Neural progenitor cell (in vitro differentiated cells): ENCODE measurements around the gene AKAP6. TPM values are rescaled to one million over a fixed set of nuclear protein-coding genes. Genes with fewer than 3 reads are reported as not detected.

Source experiments
- DNase-seq: peaks from one replicate; pipeline ENCODE4 v3.0.0-alpha.2; 2016; ENCODE audit warnings: low spot score
- H2AFZ ChIP-seq: fragments of 200-600 bp; sonication (generic); replicated peaks from 2 replicates; pipeline ENCODE4 v1.6.1; 2016; ENCODE audit warnings: antibody characterized with exemption
- H3F3A ChIP-seq: fragments of 200-600 bp; sonication (generic); 2 replicates; pipeline ENCODE4 v1.6.1; 2016; ENCODE audit warnings: antibody characterized with exemption, low read depth
- H3K27ac ChIP-seq: fragments of 200-600 bp; sonication (generic); 2 replicates; pipeline ENCODE4 v1.5.1; 2016; ENCODE audit warnings: mild to moderate bottlenecking
- H3K27me3 ChIP-seq: fragments of 200-600 bp; sonication (generic); 2 replicates; pipeline ENCODE4 v1.6.1; 2016; ENCODE audit warnings: mild to moderate bottlenecking, moderate library complexity
- H3K36me3 ChIP-seq: fragments of 200-600 bp; sonication (generic); 2 replicates; pipeline ENCODE4 v1.5.1; 2016
- H3K4me1 ChIP-seq: fragments of 200-600 bp; sonication (generic); 2 replicates; pipeline ENCODE4 v1.6.1; 2016; ENCODE audit warnings: mixed run types
- H3K4me2 ChIP-seq: fragments of 200-600 bp; sonication (generic); 2 replicates; pipeline ENCODE4 v1.6.1; 2016
- H3K4me3 ChIP-seq: fragments of 200-600 bp; sonication (generic); 2 replicates; pipeline ENCODE4 v1.5.1; 2016
- H3K79me2 ChIP-seq: fragments of 200-600 bp; sonication (generic); 2 replicates; pipeline ENCODE4 v1.6.1; 2016; ENCODE audit warnings: low read depth
- H3K9ac ChIP-seq: fragments of 200-600 bp; sonication (generic); 2 replicates; pipeline ENCODE4 v1.6.1; 2016
- H3K9me3 ChIP-seq: fragments of 200-600 bp; sonication (generic); 2 replicates; pipeline ENCODE4 v1.5.1; 2016; ENCODE audit warnings: low read depth
- H4K20me1 ChIP-seq: fragments of 200-600 bp; sonication (generic); 2 replicates; pipeline ENCODE4 v1.6.1; 2016; ENCODE audit warnings: low read depth
- H3K27ac Mint-ChIP-seq: 3 replicates; pipeline ENCODE4 v1.8.0; 2021; ENCODE audit warnings: mixed read lengths
- H3K27me3 Mint-ChIP-seq: 2 replicates; pipeline ENCODE4 v1.8.0; 2022; ENCODE audit warnings: low read depth, mild to moderate bottlenecking, inconsistent platforms, moderate library complexity, mixed read lengths; ENCODE audit not compliant: insufficient read depth
- H3K36me3 Mint-ChIP-seq: 3 replicates; pipeline ENCODE4 v1.8.0; 2021; ENCODE audit warnings: mixed read lengths
- H3K4me1 Mint-ChIP-seq: 3 replicates; pipeline ENCODE4 v1.8.0; 2021; ENCODE audit warnings: mixed read lengths
- H3K4me3 Mint-ChIP-seq: 3 replicates; pipeline ENCODE4 v1.8.0; 2021; ENCODE audit warnings: mild to moderate bottlenecking, moderate library complexity, mixed read lengths
- H3K9me3 Mint-ChIP-seq: 3 replicates; pipeline ENCODE4 v1.8.0; 2020; ENCODE audit warnings: mixed read lengths
- CTCF ChIP-seq: fragments of 200-600 bp; sonication (generic); IDR thresholded peaks from 2 replicates; pipeline ENCODE4 v1.5.1; 2017; ENCODE audit warnings: antibody characterized with exemption, mild to moderate bottlenecking
- EZH2 ChIP-seq: fragments of 200-600 bp; sonication (generic); IDR thresholded peaks from 2 replicates; pipeline ENCODE4 v1.6.1; 2017; ENCODE audit warnings: antibody characterized with exemption, mild to moderate bottlenecking, moderate library complexity
- EZH2phosphoT487 ChIP-seq: fragments of 200-600 bp; sonication (generic); IDR thresholded peaks from 2 replicates; pipeline ENCODE4 v1.6.1; 2017; ENCODE audit warnings: antibody characterized with exemption
- total RNA-seq: library from RNA; depleted of rRNA; stranded (reverse); fragments of >200 nt; gene quantifications from 2 replicates; pipeline ENCODE4 v1.2.3, GENCODE V29; 2015; ENCODE audit warnings: low replicate concordance

AKAP6 gene
- total RNA-seq, 1 donor from 2014 or later: 3.7 TPM

GRCh38 chr14:32478050-32478449, 149.0 kb downstream of the AKAP6 start:
- peaks cover 9% of the 10 kb centered on the region for H3K4me1 ChIP-seq
- Mint-ChIP-seq H3K9me3 (no peaks in the 10 kb centered on the region), H3K27me3 (no peaks in the 10 kb centered on the region), H3K27ac (no peak overlapping the region), H3K36me3 (no peaks in the 10 kb centered on the region), H3K4me3 (no peak overlapping the region), H3K4me1 (peaks cover 11% of the 10 kb centered on the region)
- H3F3A ChIP-seq: no peaks in the 10 kb centered on the region
- no peak overlapping the region for H3K4me2 ChIP-seq
- H3K9ac ChIP-seq: no peak overlapping the region
- no peaks in the 10 kb centered on the region for H3K36me3 ChIP-seq
- H3K4me3 ChIP-seq: no peak overlapping the region
- TF ChIP-seq EZH2phosphoT487 (no peak), EZH2 (no peak), CTCF (no peak)
- H3K9me3 ChIP-seq: no peaks in the 10 kb centered on the region
- no peaks in the 10 kb centered on the region for H3K79me2 ChIP-seq
- no peak overlapping the region for H3K27ac ChIP-seq
- no peaks in the 10 kb centered on the region for H3K27me3 ChIP-seq
- DNase-seq: no peak
- no peaks in the 10 kb centered on the region for H4K20me1 ChIP-seq
- no peak overlapping the region for H2AFZ ChIP-seq

- no peak overlapping the region for H3K27ac Mint-ChIP-seq
- H3K4me3 Mint-ChIP-seq: no peak overlapping the region
- no peak overlapping the region for H3K9ac ChIP-seq
- H3K4me1 Mint-ChIP-seq: peaks cover 2% of the 10 kb centered on the region
- no peaks in the 10 kb centered on the region for H4K20me1 ChIP-seq
- H3K36me3 ChIP-seq: no peaks in the 10 kb centered on the region
- H3K9me3 ChIP-seq: no peaks in the 10 kb centered on the region
- H3K79me2 ChIP-seq: no peaks in the 10 kb centered on the region
- no peaks in the 10 kb centered on the region for H3K27me3 Mint-ChIP-seq
- peaks cover 6% of the 10 kb centered on the region for H3K4me1 ChIP-seq
- no peaks in the 10 kb centered on the region for H3K27me3 ChIP-seq
- H3K36me3 Mint-ChIP-seq: no peaks in the 10 kb centered on the region
- H3K9me3 Mint-ChIP-seq: peaks cover under 1% of the 10 kb centered on the region
- no peaks in the 10 kb centered on the region for H3F3A ChIP-seq
- H2AFZ ChIP-seq: no peak overlapping the region
- H3K4me2 ChIP-seq: no peak overlapping the region
- H3K4me3 ChIP-seq: no peak overlapping the region
- H3K27ac ChIP-seq: no peak overlapping the region
- TF ChIP-seq EZH2phosphoT487 (no peak), EZH2 (no peak), CTCF (no peak)
- no peak for DNase-seq
Observed at GRCh38 chr14:32480337-32480736, 151.2 kb downstream of the AKAP6 start.

- peaks cover 12% of the 10 kb centered on the region for H3K9me3 Mint-ChIP-seq
- H3K36me3 ChIP-seq: no peaks in the 10 kb centered on the region
- no peak overlapping the region for H3K27ac Mint-ChIP-seq
- H3K9ac ChIP-seq: no peak overlapping the region
- H4K20me1 ChIP-seq: no peaks in the 10 kb centered on the region
- H3K79me2 ChIP-seq: no peaks in the 10 kb centered on the region
- H3K27ac ChIP-seq: no peak overlapping the region
- no peaks in the 10 kb centered on the region for H3K27me3 Mint-ChIP-seq
- H3K27me3 ChIP-seq: no peaks in the 10 kb centered on the region
- TF ChIP-seq CTCF (no peak), EZH2phosphoT487 (no peak), EZH2 (no peak)
- H3K4me3 ChIP-seq: no peak overlapping the region
- no peak for DNase-seq
- H2AFZ ChIP-seq: no peak overlapping the region
- peaks cover 2% of the 10 kb centered on the region for H3K4me1 Mint-ChIP-seq
- H3F3A ChIP-seq: no peaks in the 10 kb centered on the region
- H3K4me1 ChIP-seq: peaks cover 6% of the 10 kb centered on the region
- no peaks in the 10 kb centered on the region for H3K36me3 Mint-ChIP-seq
- no peak overlapping the region for H3K4me3 Mint-ChIP-seq
- no peaks in the 10 kb centered on the region for H3K9me3 ChIP-seq
- H3K4me2 ChIP-seq: no peak overlapping the region
Observed at GRCh38 chr14:32481707-32482106, 152.6 kb downstream of the AKAP6 start.
